K562 (cell line): ENCODE measurements around the gene COL23A1.

Experiments used
- CTCF ChIP-seq, 3 experiments: IDR thresholded peaks in 2 of 3; conservative IDR thresholded peaks in 1 of 3; 2 replicates each; pipeline ENCODE4 v1.5.1; 2011 to 2012; ENCODE audit warnings: low read length in 3 of 3, mild to moderate bottlenecking in 3 of 3, control low read depth in 2 of 3, improper control_type of control experiment in 1 of 3, inconsistent platforms in 1 of 3, low read depth in 1 of 3, mixed read lengths in 1 of 3, moderate library complexity in 1 of 3; ENCODE audit not compliant: insufficient read depth in 2 of 3
- JUN ChIP-seq, 2 experiments: sonication (generic) in 1 of 2; formaldehyde crosslinking in 1 of 2; IDR thresholded peaks; 2 replicates each; pipeline versions ENCODE4 v1.6.1 to v1.8.0; 2012 to 2022; ENCODE audit warnings: borderline replicate concordance in 2 of 2, mild to moderate bottlenecking in 2 of 2, improper control_type of control experiment in 1 of 2, low read depth in 1 of 2, low read length in 1 of 2, missing genetic modification reagents in 1 of 2
- MAX ChIP-seq: sonication (generic); formaldehyde crosslinking; IDR thresholded peaks from 2 replicates; pipeline ENCODE4 v1.9.0; 2022; ENCODE audit warnings: mild to moderate bottlenecking, missing genetic modification reagents
- NR2C2 ChIP-seq, 2 experiments: fragments of 200-800 bp in 1 of 2; sonication (Bioruptor generic) in 1 of 2; sonication (generic) in 1 of 2; formaldehyde crosslinking in 1 of 2; IDR thresholded peaks; 2 replicates each; pipeline versions ENCODE4 v1.6.1 to v1.8.0; 2016 to 2022; ENCODE audit warnings: mild to moderate bottlenecking in 1 of 2, missing compliant biosample characterization in 1 of 2, missing genetic modification characterization in 1 of 2, missing genetic modification reagents in 1 of 2
- PHB ChIP-seq: fragments of 250-450 bp; sonication (Bioruptor Pico); IDR thresholded peaks from 2 replicates; pipeline ENCODE4 v1.5.0; 2021
- REST ChIP-seq, 2 experiments: fragments of 450-650 bp; formaldehyde crosslinking in 1 of 2; IDR thresholded peaks; 2 replicates each; pipeline versions ENCODE4 v1.4.0 to v1.6.1; 2014 to 2020; ENCODE audit warnings: mild to moderate bottlenecking in 2 of 2, borderline replicate concordance in 1 of 2, low read depth in 1 of 2
- SIN3A ChIP-seq, 2 experiments: fragments of 150-350 bp in 1 of 2; IDR thresholded peaks; 2 replicates each; pipeline ENCODE4 v1.6.1; 2011 to 2016; ENCODE audit warnings: borderline replicate concordance in 2 of 2, low read depth in 2 of 2, low read length in 2 of 2, mild to moderate bottlenecking in 2 of 2, moderate library complexity in 2 of 2; ENCODE audit not compliant: control insufficient read depth in 1 of 2
- SREBF2 ChIP-seq: sonication (generic); formaldehyde crosslinking; IDR thresholded peaks from 2 replicates; pipeline ENCODE4 v1.4.0; 2020; ENCODE audit warnings: mild to moderate bottlenecking, missing genetic modification reagents
- USF1 ChIP-seq: sonication (generic); formaldehyde crosslinking; IDR thresholded peaks from 2 replicates; pipeline ENCODE4 v1.9.0; 2022; ENCODE audit warnings: mild to moderate bottlenecking, missing genetic modification reagents
- ZSCAN29 ChIP-seq: fragments of 450-650 bp; IDR thresholded peaks from 2 replicates; pipeline ENCODE4 v1.6.1; 2017

GRCh38 chr5:178343306-178343705, 246.9 kb downstream of the COL23A1 start:
- no peak for TF ChIP-seq ZSCAN29
- no peak for TF ChIP-seq JUN (IDR thresholded peaks at IDR 0.05; ENCODE audit: borderline replicate concordance, low read depth, low read length)
- no peak for TF ChIP-seq JUN (CRISPR knock-in tag; IDR thresholded peaks at IDR 0.05; ENCODE audit: borderline replicate concordance)
- TF ChIP-seq CTCF (IDR thresholded peaks at IDR 0.05 in 2 of 3, conservative IDR thresholded peaks at IDR 0.05 in 1 of 3; ENCODE audit: insufficient read depth in 2 of 3, low read depth in 1 of 3, low read length in 3 of 3) = no peak
- TF ChIP-seq NR2C2 (CRISPR knock-in tag; IDR thresholded peaks at IDR 0.05) = no peak
- no peak for TF ChIP-seq NR2C2 (tag; IDR thresholded peaks at IDR 0.05)
- TF ChIP-seq SREBF2 (CRISPR knock-in tag) = no peak
- TF ChIP-seq MAX (CRISPR knock-in tag) = no peak
- TF ChIP-seq SIN3A (IDR thresholded peaks at IDR 0.05; ENCODE audit: borderline replicate concordance in 2 of 2, control insufficient read depth in 1 of 2, low read depth in 2 of 2, low read length in 2 of 2) = no peak
- TF ChIP-seq PHB = no peak
- no peak for TF ChIP-seq REST (IDR thresholded peaks at IDR 0.05; ENCODE audit: borderline replicate concordance)
- no peak for TF ChIP-seq REST (CRISPR knock-in tag; IDR thresholded peaks at IDR 0.05; ENCODE audit: low read depth)
- no peak for TF ChIP-seq USF1 (CRISPR knock-in tag)
